AG09309 (cell line): ENCODE data around the gene CDH7.

Experiments used
- DNase-seq: peaks from one replicate; pipeline ENCODE4 v3.0.0-alpha.2; 2010; ENCODE audit warnings: low read depth
- H3K4me3 ChIP-seq: 2 replicates; pipeline ENCODE4 v1.5.1; 2011; ENCODE audit warnings: mild to moderate bottlenecking, low read depth, low read length, moderate library complexity; ENCODE audit not compliant: control insufficient read depth
- TF ChIP-seq, protein P1 (sequence below): IDR thresholded peaks from 2 replicates; pipeline ENCODE4 v1.5.1; 2011; ENCODE audit warnings: mild to moderate bottlenecking, low read depth, low read length, inconsistent platforms; ENCODE audit not compliant: insufficient read depth, control insufficient read depth; ENCODE audit errors: missing control alignments

The CDH7 gene, protein sequence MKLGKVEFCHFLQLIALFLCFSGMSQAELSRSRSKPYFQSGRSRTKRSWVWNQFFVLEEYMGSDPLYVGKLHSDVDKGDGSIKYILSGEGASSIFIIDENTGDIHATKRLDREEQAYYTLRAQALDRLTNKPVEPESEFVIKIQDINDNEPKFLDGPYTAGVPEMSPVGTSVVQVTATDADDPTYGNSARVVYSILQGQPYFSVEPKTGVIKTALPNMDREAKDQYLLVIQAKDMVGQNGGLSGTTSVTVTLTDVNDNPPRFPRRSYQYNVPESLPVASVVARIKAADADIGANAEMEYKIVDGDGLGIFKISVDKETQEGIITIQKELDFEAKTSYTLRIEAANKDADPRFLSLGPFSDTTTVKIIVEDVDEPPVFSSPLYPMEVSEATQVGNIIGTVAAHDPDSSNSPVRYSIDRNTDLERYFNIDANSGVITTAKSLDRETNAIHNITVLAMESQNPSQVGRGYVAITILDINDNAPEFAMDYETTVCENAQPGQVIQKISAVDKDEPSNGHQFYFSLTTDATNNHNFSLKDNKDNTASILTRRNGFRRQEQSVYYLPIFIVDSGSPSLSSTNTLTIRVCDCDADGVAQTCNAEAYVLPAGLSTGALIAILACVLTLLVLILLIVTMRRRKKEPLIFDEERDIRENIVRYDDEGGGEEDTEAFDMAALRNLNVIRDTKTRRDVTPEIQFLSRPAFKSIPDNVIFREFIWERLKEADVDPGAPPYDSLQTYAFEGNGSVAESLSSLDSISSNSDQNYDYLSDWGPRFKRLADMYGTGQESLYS

DNA sequence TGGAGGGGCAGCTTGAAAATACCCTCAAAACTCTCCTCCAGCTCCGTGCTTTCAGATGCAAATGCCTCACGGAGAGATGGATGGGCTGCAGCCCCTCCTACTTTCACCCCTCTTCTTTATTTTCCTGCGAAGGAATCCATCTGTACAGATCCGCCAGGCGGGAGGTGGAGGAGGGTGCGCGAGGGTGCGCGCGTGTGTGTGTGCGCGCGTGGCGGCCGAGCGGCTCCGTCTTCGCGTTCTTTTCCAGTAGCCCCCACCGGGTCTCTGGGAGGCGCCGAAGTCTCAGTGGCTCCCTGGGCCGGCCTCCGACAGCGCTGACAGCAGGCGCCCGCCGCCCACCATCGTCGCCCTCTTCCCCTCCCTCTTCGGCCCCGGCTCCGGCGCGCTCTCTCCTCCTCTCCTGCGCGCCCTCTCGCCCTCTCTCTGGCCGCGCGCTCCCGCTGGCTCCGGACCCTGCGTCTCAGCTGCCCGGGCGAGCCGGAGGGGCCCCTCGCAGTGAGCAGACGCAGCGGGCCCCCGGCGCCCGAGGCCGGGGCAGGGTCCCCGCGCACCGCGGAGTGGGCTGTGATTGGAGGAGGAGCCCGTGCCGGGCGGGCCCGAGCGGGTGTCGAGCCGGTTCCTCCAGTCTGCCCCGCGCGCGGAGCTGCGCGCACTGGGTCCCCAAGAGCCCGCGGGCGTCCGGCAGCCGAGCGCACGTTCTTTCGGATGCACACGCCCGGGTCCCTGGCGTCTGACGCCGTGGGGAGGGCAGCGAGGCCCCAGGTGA lies at the start of gene CDH7:
Gene CDH7, plus strand, starts transcription at position 624 of the 766 bp plus-strand sequence. CDS start 11,831 bp downstream, outside the sequence.
- H3K4me3 ChIP-seq, result no peak within 1 kb of the TSS
- TF ChIP-seq, protein P1, sequence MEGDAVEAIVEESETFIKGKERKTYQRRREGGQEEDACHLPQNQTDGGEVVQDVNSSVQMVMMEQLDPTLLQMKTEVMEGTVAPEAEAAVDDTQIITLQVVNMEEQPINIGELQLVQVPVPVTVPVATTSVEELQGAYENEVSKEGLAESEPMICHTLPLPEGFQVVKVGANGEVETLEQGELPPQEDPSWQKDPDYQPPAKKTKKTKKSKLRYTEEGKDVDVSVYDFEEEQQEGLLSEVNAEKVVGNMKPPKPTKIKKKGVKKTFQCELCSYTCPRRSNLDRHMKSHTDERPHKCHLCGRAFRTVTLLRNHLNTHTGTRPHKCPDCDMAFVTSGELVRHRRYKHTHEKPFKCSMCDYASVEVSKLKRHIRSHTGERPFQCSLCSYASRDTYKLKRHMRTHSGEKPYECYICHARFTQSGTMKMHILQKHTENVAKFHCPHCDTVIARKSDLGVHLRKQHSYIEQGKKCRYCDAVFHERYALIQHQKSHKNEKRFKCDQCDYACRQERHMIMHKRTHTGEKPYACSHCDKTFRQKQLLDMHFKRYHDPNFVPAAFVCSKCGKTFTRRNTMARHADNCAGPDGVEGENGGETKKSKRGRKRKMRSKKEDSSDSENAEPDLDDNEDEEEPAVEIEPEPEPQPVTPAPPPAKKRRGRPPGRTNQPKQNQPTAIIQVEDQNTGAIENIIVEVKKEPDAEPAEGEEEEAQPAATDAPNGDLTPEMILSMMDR, result no peak
- DNase-seq, result no peak

DNA sequence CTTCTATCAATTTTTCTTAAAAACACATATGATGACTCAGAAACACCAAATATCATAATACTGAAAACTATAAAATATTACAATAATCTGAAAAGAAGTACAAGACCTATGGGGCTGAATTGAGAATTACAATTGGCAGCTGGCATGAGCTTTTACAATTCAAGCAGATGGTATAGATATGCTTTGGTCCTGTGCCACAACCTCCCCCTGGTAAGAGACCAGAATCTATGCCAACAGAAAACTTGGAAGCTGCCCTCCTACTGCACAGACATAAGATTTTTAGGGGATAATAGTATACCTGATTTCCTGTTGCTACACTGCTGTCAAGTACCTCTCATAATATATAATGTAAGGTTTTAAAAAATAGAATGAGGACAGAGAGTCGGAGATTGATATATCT lies 46.8 kb upstream of the CDH7 start:
- TF ChIP-seq, protein P1, result no peak

DNA sequence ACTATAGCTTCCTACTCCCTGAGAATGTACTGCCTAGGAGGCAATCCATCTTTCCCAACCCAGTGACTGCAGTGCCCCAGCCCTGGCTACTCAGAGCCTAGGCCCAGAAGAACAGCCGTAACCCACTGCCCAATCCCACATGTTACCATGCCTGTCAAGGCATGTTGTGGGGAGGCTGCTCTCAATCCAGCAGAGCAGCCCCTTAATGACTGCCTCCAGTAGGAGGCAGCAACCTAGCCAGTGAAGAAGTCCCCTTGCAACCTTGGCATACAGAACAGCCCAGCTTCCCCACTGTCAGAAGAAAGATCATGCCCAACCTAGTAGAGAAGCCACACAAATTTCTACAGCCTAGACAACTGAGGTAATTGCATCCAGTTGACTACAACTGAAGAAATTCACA lies 44.2 kb upstream of the CDH7 start:
- H3K4me3 ChIP-seq, result no peak overlapping the region
- TF ChIP-seq, protein P1, result no peak
- DNase-seq, result no peak

More for the DNA sequence above, 46.8 kb upstream of the CDH7 start:
- no peak for DNase-seq
- no peak overlapping the region for H3K4me3 ChIP-seq

DNA sequence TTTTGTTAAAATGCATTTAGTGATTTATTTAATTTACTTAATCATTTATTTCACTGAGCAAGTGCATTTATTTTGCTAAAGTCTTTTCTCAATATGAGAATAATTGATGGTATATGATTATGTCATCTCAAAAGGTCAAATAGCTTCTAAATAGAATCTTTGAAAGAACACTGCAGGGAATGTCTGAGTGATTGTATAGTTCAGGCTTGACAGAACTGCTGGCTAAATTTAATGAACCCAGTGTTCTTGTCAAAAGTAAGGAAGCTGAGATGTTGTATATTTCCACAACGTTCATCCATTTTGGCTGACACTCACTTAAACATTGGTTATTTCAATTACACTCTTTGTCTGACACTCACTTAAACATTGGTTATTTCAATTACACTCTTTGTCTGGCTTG lies 39.3 kb upstream of the CDH7 start:
- TF ChIP-seq, protein P1, result no peak
- H3K4me3 ChIP-seq, result no peak overlapping the region
- DNase-seq, result no peak

DNA sequence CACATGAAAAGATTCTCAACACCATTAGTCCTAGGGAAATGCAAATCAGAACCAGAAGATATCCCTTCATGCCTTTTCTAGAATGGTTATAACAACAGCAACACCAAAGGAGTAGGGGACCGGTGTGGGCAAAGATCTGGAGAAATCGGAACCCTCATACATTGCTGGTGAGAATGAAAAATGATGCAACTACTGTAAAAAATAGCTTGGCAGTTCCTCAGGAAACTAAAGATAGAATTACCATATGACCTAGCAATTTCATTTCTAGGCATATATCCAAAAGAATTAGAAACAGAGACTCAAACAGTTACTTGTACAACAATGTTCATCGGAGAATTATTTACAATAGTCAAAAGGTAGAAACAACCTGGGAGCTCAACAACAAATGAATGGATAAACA lies 29.2 kb upstream of the CDH7 start:
- TF ChIP-seq, protein P1, result no peak
- no peak for DNase-seq
- H3K4me3 ChIP-seq, result no peak overlapping the region
